Measurements from ENCODE around the gene CSAD. TPM values are rescaled to one million over a fixed set of nuclear protein-coding genes. Genes with fewer than 3 reads are reported as not detected.
"Not testable (repeated sequence)": the region's sequence is repeated elsewhere in the genome, so short reads cannot be mapped to it uniquely, and the experiment has no call there.

CSAD gene
- total and polyA plus RNA-seq, 8 donors = 10.1 to 83.2 (median 21.4) TPM

GRCh38 chr12:53207042-53207441, 26.3 kb upstream of the CSAD start, which contains the start of gene ITGB7:
ITGB7 (minus strand) TSS chr12:53207251; CDS start chr12:53200443, 6,808 bp downstream.
- DNase-seq = no peak
- intact Hi-C loops (cut with DNase I) = no loop called here
- Histone ChIP-seq H3K4me3 (peak within 1 kb of the TSS in 1 of 4 donors; percentile 15), H3K27ac (no peak within 1 kb of the TSS), H3K36me3 (peaks cover 0 to 11% (median 0%) of the 10 kb centered on the region in 3 donors), H3K4me1 (no peaks in the 10 kb centered on the region), H3K9me3 (no peaks in the 10 kb centered on the region), H3K27me3 (no peaks in the 10 kb centered on the region)
- no peak for TF ChIP-seq CTCF (IDR thresholded peaks at IDR 0.05)
- ATAC-seq = peak in 3 of 4 donors; percentile 9 to 21 (median 16)
- no peak for FAIRE-seq
- WGBS, 2 donors = 58 to 59% methylated on average over 5 of the region's 5 CpGs

GRCh38 chr12:53205747-53206419, 25.2 kb upstream of the CSAD start:
- no peaks in the 10 kb centered on the region for H3K9me3 ChIP-seq
- DNase-seq (no peak), FAIRE-seq (no peak), ATAC-seq (peak in 3 of 4 donors; percentile 47 to 65 (median 61))
- no peaks in the 10 kb centered on the region for H3K4me1 ChIP-seq
- no peak overlapping the region for H3K27ac ChIP-seq
- no peak overlapping the region for H3K4me3 ChIP-seq
- TF ChIP-seq CTCF (IDR thresholded peaks at IDR 0.05) = no peak
- no peaks in the 10 kb centered on the region for H3K36me3 ChIP-seq
- intact Hi-C loops (cut with DNase I) = no loop called here
- 75 to 85% methylated on average over 7 of the region's 7 CpGs for WGBS, 2 donors
- no peaks in the 10 kb centered on the region for H3K27me3 ChIP-seq

GRCh38 chr12:53204351-53204750, 23.6 kb upstream of the CSAD start:
- 83 to 85% methylated on average over 1 of the region's 1 CpG for WGBS, 2 donors
- no peak for FAIRE-seq
- ATAC-seq = no peak

GRCh38 chr12:53202316-53202715, 21.6 kb upstream of the CSAD start:
- H3K9me3 ChIP-seq; H3K27ac ChIP-seq; H3K36me3 ChIP-seq; FAIRE-seq; intact Hi-C loops (cut with DNase I); H3K4me3 ChIP-seq; H3K4me1 ChIP-seq; ATAC-seq; H3K27me3 ChIP-seq; DNase-seq: not testable (repeated sequence)
- WGBS, 2 donors = 69 to 71% methylated on average over 7 of the region's 7 CpGs

More at GRCh38 chr12:53204351-53204750, 23.6 kb upstream of the CSAD start:
- Histone ChIP-seq H3K27me3 (no peaks in the 10 kb centered on the region), H3K36me3 (no peaks in the 10 kb centered on the region), H3K27ac (no peak overlapping the region), H3K4me3 (no peak overlapping the region), H3K4me1 (no peaks in the 10 kb centered on the region), H3K9me3 (no peaks in the 10 kb centered on the region)
- intact Hi-C loops (cut with DNase I) = no loop called here
- TF ChIP-seq CTCF (IDR thresholded peaks at IDR 0.05) = no peak
- DNase-seq = no peak

GRCh38 chr12:53201639-53202038, 20.9 kb upstream of the CSAD start:
- H3K36me3 ChIP-seq = no peaks in the 10 kb centered on the region
- TF ChIP-seq CTCF (IDR thresholded peaks at IDR 0.05) = no peak
- H3K27me3 ChIP-seq = no peaks in the 10 kb centered on the region
- H3K4me3 ChIP-seq = no peak overlapping the region
- H3K4me1 ChIP-seq = peaks cover 0 to 6% (median 0%) of the 10 kb centered on the region in 3 donors
- ATAC-seq (no peak), DNase-seq (no peak), FAIRE-seq (no peak)
- WGBS, 2 donors = 81% methylated on average over 4 of the region's 4 CpGs
- intact Hi-C loops (cut with DNase I) = no loop called here
- H3K9me3 ChIP-seq = no peaks in the 10 kb centered on the region
- H3K27ac ChIP-seq = no peak overlapping the region
